Neural progenitor cell (in vitro differentiated cells): ENCODE data around the gene CRLF3.

ENCODE experiments used
- CTCF ChIP-seq: fragments of 200-600 bp; sonication (generic); IDR thresholded peaks from 2 replicates; pipeline ENCODE4 v1.5.1; 2017; ENCODE audit warnings: antibody characterized with exemption, mild to moderate bottlenecking
- EZH2 ChIP-seq: fragments of 200-600 bp; sonication (generic); IDR thresholded peaks from 2 replicates; pipeline ENCODE4 v1.6.1; 2017; ENCODE audit warnings: antibody characterized with exemption, mild to moderate bottlenecking, moderate library complexity

- TF ChIP-seq CTCF (no peak), EZH2 (no peak)
These were observed 2.6 kb upstream of the CRLF3 start for GRCh38 chr17:30827082-30827481.
